Glomerular endothelial cell (primary cell): ENCODE results near the gene ANKH. TPM values are rescaled to one million over a fixed set of nuclear protein-coding genes. Genes with fewer than 3 reads are reported as not detected.
"Not testable (repeated sequence)": the region's sequence is repeated elsewhere in the genome, so short reads cannot be mapped to it uniquely, and the experiment has no call there.

Source experiments
- DNase-seq: peaks from one replicate; pipeline ENCODE4 v3.0.0-alpha.2; 2011; ENCODE audit warnings: low read depth, low spot score; ENCODE audit errors: extremely low read depth
- total RNA-seq: library from RNA; depleted of rRNA; stranded (reverse); fragments of >200 nt; gene quantifications from 2 replicates; pipeline ENCODE4 v1.2.3, GENCODE V29; 2015

Gene ANKH
- total RNA-seq, result 16.4 and 20.1 TPM in 2 replicates

DNA sequence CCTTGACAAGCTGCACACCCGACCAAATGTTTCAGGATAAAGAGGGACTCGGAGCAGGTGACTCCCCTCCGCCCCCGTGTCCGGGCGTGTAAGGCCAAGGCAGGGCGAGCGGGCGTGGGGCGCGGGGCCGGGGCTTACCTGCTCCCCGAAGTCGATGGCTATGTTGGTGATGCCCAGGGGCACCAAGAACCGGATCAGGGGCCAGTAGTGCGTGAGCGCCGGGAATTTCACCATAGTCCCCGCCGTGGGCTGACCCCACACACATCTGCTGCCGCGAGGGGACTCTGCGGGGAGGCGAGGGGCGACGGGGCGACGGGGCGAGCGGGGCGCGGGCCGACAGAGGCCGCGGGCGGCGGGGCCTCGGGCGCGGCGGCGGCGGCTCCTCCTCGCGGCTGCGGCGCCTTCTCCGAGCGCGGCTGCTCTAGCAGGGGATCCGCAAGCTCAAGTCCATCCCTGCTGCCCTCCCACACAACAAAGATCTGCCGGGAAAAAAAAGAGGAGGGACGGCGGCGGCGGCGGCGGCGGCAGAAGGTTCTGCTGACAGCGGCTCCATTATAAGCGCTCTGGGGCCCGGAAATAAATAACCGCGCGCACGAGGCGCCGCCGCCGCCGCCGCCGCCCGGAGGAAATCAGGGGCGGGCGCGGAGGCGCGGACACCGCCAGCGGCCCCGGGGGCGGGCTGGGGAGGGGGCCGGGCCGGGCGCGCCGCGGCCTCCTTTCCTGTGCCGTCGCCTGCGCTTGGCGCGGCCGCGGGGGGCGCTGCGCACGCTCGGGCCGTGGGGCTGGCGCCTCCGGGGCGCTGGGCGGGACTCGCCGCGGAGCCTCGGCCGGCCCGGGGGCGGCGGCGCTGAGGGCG is at the start of gene ANKH:
Gene ANKH, minus strand, starts transcription at position 565 of the 856 bp plus-strand sequence. Its CDS starts 331 bp downstream, at position 234.
- DNase-seq, result no peak

DNA sequence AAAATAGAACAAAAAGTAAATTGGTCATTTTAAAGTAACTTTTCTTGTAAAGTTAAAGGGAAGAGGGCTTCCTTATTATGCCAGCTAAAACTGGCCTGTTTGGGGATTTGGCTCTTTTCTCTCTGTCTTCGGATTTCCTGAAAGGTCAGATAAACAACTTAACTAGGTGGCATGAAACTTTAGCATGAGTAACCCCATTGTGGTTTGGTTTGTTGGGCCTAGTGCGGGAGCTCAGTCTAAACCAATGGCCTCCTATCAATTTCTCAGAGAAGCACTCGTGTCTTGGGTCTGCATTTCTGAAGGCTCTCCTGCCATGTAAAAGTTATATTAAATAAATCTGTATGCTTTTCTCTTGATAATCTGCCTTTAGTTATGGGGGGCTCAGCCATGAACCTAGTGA is 48.5 kb upstream of the ANKH start:
- DNase-seq, result no peak

DNA sequence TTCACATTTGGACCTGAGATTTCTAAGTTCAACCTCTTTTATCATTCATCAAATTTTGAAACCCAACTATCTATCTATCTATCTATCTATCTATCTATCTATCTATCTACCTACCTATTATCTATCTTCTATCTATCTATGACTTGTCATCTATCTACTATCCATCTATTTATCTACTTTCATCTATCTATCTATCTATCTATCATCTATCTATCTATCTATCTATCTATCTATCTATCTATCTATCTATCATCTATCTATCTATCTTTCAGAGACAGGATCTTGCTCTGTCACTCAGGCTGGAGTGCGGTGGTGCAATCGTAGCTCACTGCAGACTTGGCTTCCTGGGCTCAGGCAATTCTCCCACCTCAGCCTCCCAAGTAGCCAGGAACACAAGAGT is 47.5 kb upstream of the ANKH start:
- not testable (repeated sequence) for DNase-seq

DNA sequence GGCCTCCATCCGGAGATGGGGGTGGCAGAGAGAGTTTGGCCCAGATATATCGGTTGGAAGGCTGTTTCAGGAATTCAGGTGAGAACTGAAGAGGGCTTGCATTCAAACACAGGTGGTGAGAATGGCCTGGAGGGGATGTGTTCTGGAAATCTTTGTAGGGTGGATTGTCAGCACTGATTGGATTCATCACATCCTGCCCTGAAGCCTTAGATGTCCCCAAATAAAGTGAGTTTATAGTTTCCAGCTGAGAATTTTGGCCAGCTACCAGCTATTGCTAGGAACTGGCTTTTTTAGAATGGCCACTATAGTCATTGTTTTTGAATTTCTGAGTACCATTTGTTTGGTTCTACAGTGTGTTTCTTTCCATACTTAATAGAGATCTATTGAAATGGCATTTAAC is 46.1 kb upstream of the ANKH start:
- DNase-seq, result no peak

DNA sequence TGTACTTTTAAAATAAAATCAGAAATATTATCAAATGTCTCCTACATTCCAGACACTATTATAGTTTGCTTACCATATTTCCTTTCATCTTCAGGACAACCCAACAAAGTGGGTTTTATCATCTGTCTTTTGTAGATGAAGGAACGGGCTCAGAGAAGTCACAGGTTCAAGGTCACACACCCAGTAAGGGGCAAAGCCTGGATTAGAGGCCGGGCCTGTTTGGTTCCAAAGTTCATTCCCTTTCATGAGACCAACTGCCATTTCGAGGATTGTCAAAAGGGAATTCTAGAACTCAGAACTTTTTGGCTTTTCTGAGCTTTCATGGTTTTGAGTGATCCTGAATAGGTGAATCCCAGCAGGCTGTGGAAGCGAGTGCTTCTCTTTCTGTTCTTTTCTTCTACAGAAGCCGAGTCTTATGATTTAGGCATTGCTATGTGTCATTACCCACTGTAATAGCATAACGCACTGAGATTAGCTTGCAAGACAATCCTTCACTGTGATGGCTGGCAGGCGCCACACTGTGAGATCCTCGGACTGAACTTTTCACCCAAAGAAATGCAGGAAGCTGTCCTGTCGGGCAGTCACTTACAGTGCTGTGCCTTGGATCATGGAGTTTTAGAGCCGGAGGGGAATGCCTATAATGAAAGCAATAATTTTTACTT is 43.8 kb upstream of the ANKH start:
- DNase-seq, result no peak

DNA sequence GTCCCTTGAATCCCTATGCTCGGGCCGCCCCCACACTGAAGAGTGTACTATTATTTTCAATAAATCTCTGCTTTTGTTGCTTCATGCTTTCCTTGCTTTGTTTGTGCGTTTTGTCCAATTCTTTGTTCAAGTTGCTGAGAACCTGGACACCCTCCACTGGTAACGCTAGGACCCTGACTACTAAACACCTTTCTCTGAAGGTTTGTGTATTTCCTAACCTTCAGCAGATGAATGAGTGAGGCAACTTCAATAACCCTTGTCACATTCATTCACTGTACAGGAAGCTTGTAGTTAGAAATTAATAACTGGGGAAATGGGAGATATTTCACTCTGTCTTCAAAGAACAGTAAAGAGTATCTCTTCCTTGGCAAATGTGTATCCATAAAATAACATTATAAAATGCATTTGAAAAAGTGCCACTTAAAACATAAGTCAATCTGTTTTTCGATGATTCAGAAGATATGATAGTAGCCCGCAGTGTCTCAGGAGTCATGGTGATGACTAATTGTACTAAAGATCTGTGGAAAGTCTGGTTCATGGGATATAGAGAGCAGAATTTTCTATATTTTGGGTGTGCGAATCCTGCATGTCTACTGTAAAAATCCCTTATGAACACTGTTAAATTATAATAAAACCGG is 43.2 kb upstream of the ANKH start:
- DNase-seq, result no peak

DNA sequence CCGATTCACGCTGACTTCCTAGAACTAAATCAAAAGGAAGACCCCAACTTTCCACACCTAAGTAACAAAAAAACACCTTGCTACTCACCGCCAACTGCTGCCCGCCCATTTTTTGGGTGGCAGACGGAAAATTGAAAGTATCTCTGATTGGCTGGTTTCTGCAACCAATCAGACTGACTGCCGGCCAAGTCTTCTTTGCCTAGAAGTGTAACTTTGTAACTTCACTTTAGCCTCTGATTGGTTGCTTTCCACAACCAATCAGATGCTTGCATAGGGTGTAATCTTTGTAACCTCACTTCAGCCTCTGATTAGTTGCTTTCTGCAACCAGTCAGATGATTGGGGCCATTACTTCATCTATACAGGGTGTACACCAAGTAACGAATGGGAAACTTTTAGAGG is 42.6 kb upstream of the ANKH start:
- no peak for DNase-seq

DNA sequence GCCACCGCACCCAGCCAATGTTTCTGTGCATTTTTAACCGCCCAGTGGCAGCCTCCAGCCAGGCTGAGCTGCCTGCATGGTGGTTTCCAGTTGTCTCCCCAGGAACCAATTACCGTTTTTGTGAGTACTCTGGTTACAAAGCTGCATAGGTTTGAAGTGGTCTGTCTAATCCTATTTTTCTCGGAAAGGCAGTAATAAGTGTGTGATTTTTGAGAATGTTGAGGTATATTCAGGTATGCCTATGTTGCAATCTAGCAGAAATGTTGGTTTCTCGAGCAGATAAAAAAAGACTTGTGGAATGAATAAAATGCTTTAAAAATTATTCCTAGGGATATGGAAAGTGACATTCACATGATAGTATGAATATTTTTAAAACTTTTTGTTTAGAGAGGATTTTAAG is 41.5 kb upstream of the ANKH start:
- no peak for DNase-seq

DNA sequence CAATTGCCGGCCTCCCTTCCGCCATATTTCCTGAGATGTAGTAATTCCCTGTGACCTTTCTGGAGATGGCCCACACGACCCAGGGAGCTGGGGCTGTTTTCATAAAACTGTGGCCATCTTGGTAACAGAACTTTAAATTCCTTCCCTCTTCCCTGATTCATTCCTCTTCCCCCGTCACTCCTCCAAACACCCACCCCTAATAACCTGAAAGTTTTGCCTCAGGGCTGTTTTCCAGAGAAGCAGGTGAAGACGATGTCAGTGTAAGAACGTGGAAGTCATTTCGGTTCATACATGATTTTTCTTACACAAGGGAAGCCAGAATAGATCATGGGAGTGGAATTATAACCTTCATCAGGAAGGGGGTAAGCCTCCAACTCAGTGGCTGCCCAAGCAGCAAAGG is 40.6 kb upstream of the ANKH start:
- DNase-seq, result no peak

DNA sequence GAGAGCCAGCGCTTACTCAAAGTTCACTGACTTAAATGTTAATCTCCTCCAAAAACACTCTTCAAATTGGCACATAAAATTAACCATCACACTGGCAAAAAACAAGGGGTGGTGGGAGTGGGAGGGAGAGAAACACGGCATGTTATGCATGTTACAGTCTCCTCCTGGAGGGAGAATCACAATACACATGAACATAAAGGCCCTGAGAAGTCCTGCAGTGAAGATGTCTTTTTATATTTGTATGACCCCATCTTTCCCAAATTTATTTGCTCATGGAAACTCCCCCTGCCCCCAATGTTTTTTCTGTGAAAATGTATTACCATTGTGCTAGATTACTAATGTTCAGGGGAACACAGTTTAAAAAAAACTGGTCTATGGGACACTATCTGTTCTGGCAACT is 37.8 kb upstream of the ANKH start:
- DNase-seq, result no peak

DNA sequence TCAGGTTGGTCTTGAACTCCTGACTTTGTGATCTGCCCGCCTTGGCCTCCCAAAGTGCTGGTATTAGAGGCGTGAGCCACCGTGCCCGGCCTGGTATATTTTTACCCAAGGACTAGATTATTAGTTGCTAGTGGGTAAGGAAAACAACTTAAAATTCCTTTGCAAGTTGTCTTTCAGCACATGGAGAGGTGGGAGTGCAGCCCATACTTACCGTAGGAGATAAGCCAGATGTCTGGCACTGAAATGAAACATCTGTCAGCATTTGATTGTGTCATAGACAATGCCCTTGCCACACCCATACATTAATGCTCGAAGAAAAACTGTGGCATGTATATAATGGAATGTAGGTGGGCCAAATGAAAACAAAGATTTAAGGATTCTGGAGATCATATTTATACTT is 36.6 kb upstream of the ANKH start:
- DNase-seq, result no peak

DNA sequence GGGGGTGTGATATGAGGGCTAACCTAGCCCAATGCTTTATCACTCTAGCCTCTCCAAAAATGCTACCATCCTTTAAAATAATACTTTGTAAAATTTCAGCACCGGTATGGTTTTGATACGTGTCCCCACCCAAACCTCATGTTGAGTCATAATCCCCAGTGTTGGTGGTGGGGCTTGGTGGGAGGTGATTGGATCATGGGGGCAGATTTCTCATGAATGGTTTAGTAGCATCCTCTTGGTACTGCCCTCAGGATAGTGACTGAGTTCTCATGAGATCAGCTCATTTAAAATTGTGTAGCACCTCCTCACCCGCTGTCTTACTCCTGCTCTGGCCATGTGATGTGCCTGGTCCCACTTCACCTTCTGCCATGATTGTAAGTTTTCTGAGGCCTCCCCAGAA is 35.0 kb upstream of the ANKH start:
- DNase-seq, result no peak

DNA sequence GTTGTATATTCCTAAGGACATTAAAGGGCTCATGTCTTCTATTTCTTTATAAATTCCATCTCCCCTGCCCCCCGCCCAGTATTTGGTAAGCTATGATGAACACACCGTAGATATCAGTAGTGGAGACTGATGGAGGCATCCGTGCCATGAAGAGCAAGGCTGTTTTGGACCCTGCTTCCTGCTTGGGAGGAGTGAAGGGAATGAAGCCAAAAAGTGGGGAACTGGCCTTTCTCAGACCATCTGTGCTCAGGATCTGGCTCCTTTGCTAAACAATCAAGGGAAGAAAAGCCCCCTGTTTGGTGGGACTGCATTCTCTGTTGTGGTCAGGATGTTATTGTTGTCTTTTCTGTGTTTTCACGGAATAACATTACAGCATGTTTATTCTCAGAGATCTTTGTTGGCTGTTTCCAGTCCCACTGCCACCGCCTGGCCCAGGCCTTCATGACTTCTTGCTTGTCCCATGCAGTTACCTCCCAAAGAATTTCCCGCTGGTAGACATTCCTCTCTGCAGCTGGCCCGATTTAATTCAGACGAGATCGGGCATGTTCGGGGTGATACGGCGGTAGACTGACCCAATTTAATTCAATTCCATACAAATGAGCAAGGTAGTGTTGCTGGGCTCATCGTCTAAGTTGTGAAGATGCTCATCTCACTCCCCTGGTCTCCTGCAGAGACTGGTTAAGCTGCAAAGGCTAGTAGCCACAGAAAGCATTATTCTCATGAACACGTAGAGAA is 31.4 kb upstream of the ANKH start:
- DNase-seq, result no peak

DNA sequence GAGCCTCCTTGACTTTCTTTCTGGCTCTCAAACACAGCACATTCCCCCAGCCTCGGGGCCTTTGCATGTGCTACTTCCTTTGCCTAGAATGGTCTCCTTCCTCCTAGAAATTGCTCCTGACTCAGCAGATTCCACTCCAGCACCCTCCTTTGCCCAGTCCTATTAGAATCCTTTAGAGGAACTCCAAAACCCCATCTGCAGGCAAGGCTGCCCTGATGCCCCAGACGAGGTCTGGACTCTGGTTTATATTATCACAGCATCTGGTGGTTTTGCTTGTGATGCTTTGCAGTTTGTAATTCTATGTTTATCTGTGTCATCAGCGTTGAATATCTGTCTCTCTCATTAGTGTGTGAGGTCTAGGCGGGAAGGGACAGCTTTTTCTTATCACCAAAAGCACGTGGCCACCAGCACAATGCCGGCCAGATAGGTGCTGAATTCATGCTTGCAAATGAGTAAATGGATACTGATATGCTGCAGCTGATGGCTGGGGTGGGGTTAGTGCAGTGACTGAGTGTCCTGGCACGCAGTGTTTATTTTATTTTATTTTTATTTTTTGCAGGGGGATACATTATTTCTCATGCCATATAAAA is 30.0 kb upstream of the ANKH start:
- no peak for DNase-seq

DNA sequence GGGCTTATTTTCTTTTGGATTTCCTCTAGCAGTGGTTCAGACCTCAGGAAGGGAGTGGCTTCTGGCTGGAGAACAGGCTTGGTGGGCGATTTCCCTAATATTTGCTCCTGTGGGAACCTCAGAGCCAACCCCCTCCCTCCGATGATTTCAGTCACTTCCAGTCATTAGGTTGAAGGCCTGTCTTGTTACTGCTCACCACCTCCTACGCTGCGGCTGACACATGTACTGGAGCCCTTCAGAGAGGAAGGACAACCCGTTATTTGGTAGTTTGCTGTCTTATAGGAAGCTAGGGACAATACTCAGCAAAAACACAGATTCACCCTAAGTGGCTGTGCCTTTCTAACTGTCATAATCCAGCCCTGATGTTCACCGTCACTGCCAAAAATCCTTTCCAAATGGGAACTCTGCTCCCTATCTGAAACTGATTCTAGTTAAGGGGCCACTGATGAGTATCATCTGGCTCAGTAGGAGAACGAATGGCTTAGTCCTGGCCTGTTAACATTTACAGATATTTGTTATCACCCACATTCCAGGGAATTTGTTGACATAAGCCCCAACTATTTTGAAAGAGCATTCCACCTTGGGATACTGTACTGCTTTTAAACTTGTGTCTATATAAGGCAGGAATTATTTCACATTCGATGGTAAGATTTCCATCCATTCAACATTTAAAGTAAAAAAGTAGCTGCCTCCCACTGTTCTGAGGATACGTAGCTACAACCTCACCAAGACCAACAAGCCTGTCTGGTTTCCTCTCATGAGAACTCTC is 29.3 kb upstream of the ANKH start:
- DNase-seq, result no peak

DNA sequence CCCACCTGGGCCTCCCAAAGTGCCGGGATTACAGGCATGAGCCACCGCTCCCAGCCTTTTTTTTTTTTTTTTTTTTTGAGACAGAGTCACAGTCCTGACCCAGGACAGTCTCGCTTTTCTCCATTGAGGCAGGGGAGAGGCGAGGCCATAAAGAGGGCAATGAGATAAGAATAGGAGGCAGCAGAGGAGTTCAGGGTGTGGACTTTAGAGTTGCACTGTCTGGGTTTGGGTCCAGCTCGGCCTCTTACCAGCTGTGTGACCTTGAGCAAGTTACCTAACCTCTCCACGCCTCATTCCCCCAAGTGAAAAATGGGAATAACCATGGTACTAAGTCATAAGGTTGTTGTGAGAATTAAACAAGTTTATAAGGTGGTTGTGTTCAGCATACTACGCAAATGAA is 24.6 kb upstream of the ANKH start:
- no peak for DNase-seq

DNA sequence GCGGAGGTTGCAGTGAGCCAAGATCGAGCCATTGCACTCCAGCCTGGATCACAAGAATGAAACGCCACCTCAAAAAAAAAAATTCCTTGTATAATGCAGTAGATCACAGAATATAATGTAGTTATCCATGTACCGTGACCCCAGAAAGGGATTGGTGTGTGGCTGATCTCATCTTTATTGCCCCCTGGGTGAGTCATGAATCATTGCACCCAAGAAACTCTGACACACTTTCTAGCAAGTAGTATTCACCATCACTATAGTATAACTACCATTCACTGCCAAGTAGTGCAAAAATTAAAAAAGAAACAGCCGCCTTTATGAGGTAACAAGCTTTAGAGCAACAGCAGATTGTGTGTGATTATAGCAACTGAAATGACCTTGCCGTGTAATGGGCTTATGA is 23.7 kb upstream of the ANKH start:
- no peak for DNase-seq

DNA sequence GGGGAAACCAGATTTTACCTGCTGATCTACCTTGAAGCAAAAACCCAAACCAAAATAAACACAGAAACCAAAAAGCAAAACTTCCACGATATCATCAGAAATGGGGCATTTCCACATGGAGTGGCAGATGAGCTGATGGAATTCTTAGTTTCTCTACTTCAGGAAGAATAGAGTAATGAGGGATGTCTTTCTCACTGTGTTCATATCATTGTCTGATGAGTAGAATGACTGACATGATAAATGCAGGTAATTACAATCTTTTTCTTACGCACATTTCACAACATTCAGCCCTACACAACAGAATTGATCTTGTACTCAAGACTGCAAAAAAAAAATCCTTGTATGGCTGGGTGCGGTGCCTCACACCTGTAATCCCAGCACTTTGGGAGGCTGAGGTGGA is 23.2 kb upstream of the ANKH start:
- DNase-seq, result no peak

DNA sequence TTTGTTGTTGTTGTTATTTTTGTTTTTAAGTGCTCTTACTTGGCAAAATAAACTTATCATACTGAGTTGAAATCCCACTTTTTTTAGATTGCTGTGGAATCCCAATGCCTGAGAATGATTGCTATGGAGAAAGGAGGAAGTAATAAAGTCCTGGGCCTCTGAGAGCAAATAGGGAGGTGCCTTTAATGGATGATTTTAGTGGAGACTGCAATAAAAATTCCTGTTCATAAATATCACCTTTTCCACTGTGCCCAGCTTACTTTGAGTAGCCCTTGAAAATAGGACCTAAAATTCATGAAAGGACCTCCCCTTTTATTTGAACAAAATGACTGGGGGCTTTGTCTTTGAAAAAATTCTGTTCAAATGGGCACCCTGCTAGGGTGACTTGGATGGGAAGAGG is 21.8 kb upstream of the ANKH start:
- DNase-seq, result no peak

DNA sequence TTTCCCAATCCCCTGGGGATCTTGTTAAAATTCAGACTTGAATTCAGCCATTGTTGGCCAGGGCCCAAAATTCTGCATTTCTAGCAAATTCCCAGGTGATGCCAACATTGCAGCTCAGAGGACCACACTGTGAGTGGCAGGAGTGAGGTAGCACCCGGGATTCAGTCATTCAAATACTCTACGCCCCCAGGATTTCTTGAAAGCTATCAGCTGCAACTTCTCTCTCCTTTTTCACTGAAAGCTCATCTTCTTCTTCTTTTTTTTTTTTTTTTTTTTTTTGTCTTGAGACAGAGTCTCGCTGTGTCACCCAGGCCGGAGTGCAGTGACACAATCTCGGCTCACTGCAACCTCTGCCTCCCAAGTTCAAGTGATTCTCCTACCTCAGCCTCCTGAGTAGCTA is 19.3 kb upstream of the ANKH start:
- DNase-seq, result no peak
